ENCODE data around the gene CREB1.

GRCh38 chr2:207540431-207540830 is 10.7 kb downstream of the CREB1 start:
- no peak for TF ChIP-seq CTCF (IDR thresholded peaks at IDR 0.05)
- TF ChIP-seq EZH2 (IDR thresholded peaks at IDR 0.05; ENCODE audit: borderline replicate concordance, insufficient read depth, low read depth, low read length, poor library complexity, severe bottlenecking) = no peak

Data from B cell (primary cell).